ENCODE data around the gene HELZ.

DNA sequence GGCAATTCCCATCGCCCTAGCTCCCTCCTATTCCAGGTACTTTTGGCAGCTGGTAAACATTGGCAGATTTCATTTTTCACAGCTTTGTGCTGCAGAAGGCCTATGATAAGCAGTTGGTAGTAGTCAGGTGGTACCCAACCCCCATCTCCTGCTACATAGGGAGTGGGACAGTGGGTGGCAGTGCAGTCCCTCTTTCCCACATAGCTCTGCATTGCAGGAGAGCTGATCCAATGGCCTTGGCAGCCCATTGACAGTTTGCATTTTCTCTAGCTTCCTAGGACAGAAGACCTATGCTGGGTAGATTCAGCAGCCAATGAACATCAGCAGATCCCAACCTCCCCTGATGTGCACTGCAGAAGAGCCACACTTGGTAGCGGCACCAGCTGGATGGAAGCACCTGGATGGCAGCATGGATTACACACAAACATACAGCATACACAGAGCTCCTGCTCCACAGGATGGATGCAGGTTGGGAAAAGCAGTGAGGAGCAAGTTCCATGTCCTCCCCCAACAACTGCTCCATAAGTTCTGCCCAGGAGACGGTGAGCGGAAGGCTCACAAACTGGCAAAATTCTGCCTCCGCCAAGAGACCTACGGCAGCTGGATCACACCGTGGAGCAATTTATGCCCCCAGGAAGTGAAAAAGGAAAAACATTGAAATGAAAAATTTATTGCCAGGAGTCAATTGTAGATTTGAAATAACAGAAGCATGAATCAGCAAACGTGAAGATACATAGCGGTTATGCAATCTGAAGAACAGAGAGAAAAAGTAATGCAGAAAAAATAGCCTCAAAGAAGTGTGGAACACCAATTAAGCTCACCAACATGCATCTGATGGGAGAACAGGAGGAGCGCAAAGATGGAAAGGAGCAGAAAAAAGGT is 105.0 kb downstream of the HELZ start:
- TF ChIP-seq, protein P1, sequence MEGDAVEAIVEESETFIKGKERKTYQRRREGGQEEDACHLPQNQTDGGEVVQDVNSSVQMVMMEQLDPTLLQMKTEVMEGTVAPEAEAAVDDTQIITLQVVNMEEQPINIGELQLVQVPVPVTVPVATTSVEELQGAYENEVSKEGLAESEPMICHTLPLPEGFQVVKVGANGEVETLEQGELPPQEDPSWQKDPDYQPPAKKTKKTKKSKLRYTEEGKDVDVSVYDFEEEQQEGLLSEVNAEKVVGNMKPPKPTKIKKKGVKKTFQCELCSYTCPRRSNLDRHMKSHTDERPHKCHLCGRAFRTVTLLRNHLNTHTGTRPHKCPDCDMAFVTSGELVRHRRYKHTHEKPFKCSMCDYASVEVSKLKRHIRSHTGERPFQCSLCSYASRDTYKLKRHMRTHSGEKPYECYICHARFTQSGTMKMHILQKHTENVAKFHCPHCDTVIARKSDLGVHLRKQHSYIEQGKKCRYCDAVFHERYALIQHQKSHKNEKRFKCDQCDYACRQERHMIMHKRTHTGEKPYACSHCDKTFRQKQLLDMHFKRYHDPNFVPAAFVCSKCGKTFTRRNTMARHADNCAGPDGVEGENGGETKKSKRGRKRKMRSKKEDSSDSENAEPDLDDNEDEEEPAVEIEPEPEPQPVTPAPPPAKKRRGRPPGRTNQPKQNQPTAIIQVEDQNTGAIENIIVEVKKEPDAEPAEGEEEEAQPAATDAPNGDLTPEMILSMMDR (conservative IDR thresholded peaks at IDR 0.05 in 1 of 2, IDR thresholded peaks at IDR 0.05 in 1 of 2; ENCODE audit: low read depth in 1 of 2, low read length in 2 of 2), result no peak
- TF ChIP-seq EZH2 (IDR thresholded peaks at IDR 0.05; ENCODE audit: low read length, missing control alignments), result no peak

Data from fibroblast of lung (primary cell).